Measurements from ENCODE around the gene SSBP4. TPM values are rescaled to one million over a fixed set of nuclear protein-coding genes. Genes with fewer than 3 reads are reported as not detected.

SSBP4 gene
- total and polyA plus RNA-seq, 2 donors = 28.8 to 81.3 TPM

GRCh38 chr19:18429717-18430416, 10.7 kb downstream of the SSBP4 start:
- 51% methylated on average over 13 of the region's 13 CpGs for WGBS
- Histone ChIP-seq H3K27ac (ENCODE audit: low read depth) (no peak overlapping the region), H3K36me3 (ENCODE audit: insufficient read depth) (no peaks in the 10 kb centered on the region), H3K4me1 (ENCODE audit: insufficient read depth) (peaks cover 1% of the 10 kb centered on the region), H3K4me3 (ENCODE audit: low read depth, low read length) (no peak overlapping the region)
- no peak for DNase-seq (ENCODE audit: extremely low spot score)

- H3K36me3 ChIP-seq (ENCODE audit: insufficient read depth) = no peaks in the 10 kb centered on the region
- peaks cover 1% of the 10 kb centered on the region for H3K4me1 ChIP-seq (ENCODE audit: insufficient read depth)
- H3K27ac ChIP-seq (ENCODE audit: low read depth) = no peak overlapping the region
- 82% methylated on average over 21 of the region's 21 CpGs for WGBS
- H3K4me3 ChIP-seq (ENCODE audit: low read depth, low read length) = no peak overlapping the region
- no peak for DNase-seq (ENCODE audit: extremely low spot score)
Measured at GRCh38 chr19:18430417-18431144, 11.4 kb downstream of the SSBP4 start.

- H3K27ac ChIP-seq (ENCODE audit: low read depth) = no peak overlapping the region
- 74% methylated on average over 34 of the region's 34 CpGs for WGBS
- no peaks in the 10 kb centered on the region for H3K36me3 ChIP-seq (ENCODE audit: insufficient read depth)
- H3K4me3 ChIP-seq (ENCODE audit: low read depth, low read length) = no peak overlapping the region
- DNase-seq (ENCODE audit: extremely low spot score) = no peak
- peaks cover 1% of the 10 kb centered on the region for H3K4me1 ChIP-seq (ENCODE audit: insufficient read depth)
Measured at GRCh38 chr19:18431351-18432197, 12.4 kb downstream of the SSBP4 start.

GRCh38 chr19:18432275-18433014, 13.2 kb downstream of the SSBP4 start:
- DNase-seq (ENCODE audit: extremely low spot score) = no peak
- Histone ChIP-seq H3K36me3 (ENCODE audit: insufficient read depth) (no peaks in the 10 kb centered on the region), H3K27ac (ENCODE audit: low read depth) (no peak overlapping the region), H3K4me1 (ENCODE audit: insufficient read depth) (peaks cover 1% of the 10 kb centered on the region), H3K4me3 (ENCODE audit: low read depth, low read length) (peak overlapping the region; percentile 63)
- 60% methylated on average over 13 of the region's 13 CpGs for WGBS

- H3K36me3 ChIP-seq (ENCODE audit: insufficient read depth) = no peaks in the 10 kb centered on the region
- no peak for DNase-seq (ENCODE audit: extremely low spot score)
- H3K4me1 ChIP-seq (ENCODE audit: insufficient read depth) = peaks cover 1% of the 10 kb centered on the region
- H3K27ac ChIP-seq (ENCODE audit: low read depth) = peak overlapping the region; percentile 39
- peak overlapping the region; percentile 63 for H3K4me3 ChIP-seq (ENCODE audit: low read depth, low read length)
- WGBS = 15% methylated on average over 57 of the region's 59 CpGs
Measured at GRCh38 chr19:18433015-18433691, 14.0 kb downstream of the SSBP4 start.

GRCh38 chr19:18433735-18434398, 14.7 kb downstream of the SSBP4 start:
- Histone ChIP-seq H3K27ac (ENCODE audit: low read depth) (no peak overlapping the region), H3K36me3 (ENCODE audit: insufficient read depth) (no peaks in the 10 kb centered on the region), H3K4me3 (ENCODE audit: low read depth, low read length) (peak overlapping the region; percentile 63), H3K4me1 (ENCODE audit: insufficient read depth) (peaks cover 1% of the 10 kb centered on the region)
- 15% methylated on average over 60 of the region's 60 CpGs for WGBS
- DNase-seq (ENCODE audit: extremely low spot score) = no peak

- no peak for DNase-seq (ENCODE audit: extremely low spot score)
- Histone ChIP-seq H3K4me3 (ENCODE audit: low read depth, low read length) (no peak overlapping the region), H3K36me3 (ENCODE audit: insufficient read depth) (no peaks in the 10 kb centered on the region), H3K27ac (ENCODE audit: low read depth) (no peak overlapping the region), H3K4me1 (ENCODE audit: insufficient read depth) (no peaks in the 10 kb centered on the region)
- 85% methylated on average over 21 of the region's 21 CpGs for WGBS
Measured at GRCh38 chr19:18434411-18435175, 15.4 kb downstream of the SSBP4 start.

GRCh38 chr19:18435178-18435841, 16.1 kb downstream of the SSBP4 start:
- no peaks in the 10 kb centered on the region for H3K4me1 ChIP-seq (ENCODE audit: insufficient read depth)
- WGBS = 95% methylated on average over 49 of the region's 49 CpGs
- no peaks in the 10 kb centered on the region for H3K36me3 ChIP-seq (ENCODE audit: insufficient read depth)
- no peak overlapping the region for H3K4me3 ChIP-seq (ENCODE audit: low read depth, low read length)
- H3K27ac ChIP-seq (ENCODE audit: low read depth) = no peak overlapping the region
- DNase-seq (ENCODE audit: extremely low spot score) = no peak

GRCh38 chr19:18435842-18436670, 16.9 kb downstream of the SSBP4 start:
- Histone ChIP-seq H3K36me3 (ENCODE audit: insufficient read depth) (no peaks in the 10 kb centered on the region), H3K27ac (ENCODE audit: low read depth) (no peak overlapping the region), H3K4me3 (ENCODE audit: low read depth, low read length) (no peak overlapping the region), H3K4me1 (ENCODE audit: insufficient read depth) (no peaks in the 10 kb centered on the region)
- no peak for DNase-seq (ENCODE audit: extremely low spot score)
- WGBS = 83% methylated on average over 46 of the region's 46 CpGs

- no peak overlapping the region for H3K27ac ChIP-seq (ENCODE audit: low read depth)
- WGBS = 23% methylated on average over 67 of the region's 67 CpGs
- no peaks in the 10 kb centered on the region for H3K36me3 ChIP-seq (ENCODE audit: insufficient read depth)
- peak overlapping the region; percentile 60 for H3K4me3 ChIP-seq (ENCODE audit: low read depth, low read length)
- no peaks in the 10 kb centered on the region for H3K4me1 ChIP-seq (ENCODE audit: insufficient read depth)
- peak; percentile 76 for DNase-seq (ENCODE audit: extremely low spot score)
Measured at GRCh38 chr19:18436671-18437490, 17.7 kb downstream of the SSBP4 start.

All from urinary bladder (tissue), 4 donors.